HG02610 (cell line): Measurements from ENCODE around the gene ICA1L.
"Not testable (repeated sequence)": the region's sequence is repeated elsewhere in the genome, so short reads cannot be mapped to it uniquely, and the experiment has no call there.

Experiments
- ATAC-seq: cut with Tn5 transposase; IDR thresholded peaks from one replicate; pipeline ENCODE4 v1.9.1; 2021; ENCODE audit warnings: mild to moderate bottlenecking, moderate library complexity; ENCODE audit not compliant: unreplicated experiment

Gene ICA1L

GRCh38 chr2:202847693-202848524 lies 23.7 kb downstream of the ICA1L start:
- no peak for ATAC-seq

DNA sequence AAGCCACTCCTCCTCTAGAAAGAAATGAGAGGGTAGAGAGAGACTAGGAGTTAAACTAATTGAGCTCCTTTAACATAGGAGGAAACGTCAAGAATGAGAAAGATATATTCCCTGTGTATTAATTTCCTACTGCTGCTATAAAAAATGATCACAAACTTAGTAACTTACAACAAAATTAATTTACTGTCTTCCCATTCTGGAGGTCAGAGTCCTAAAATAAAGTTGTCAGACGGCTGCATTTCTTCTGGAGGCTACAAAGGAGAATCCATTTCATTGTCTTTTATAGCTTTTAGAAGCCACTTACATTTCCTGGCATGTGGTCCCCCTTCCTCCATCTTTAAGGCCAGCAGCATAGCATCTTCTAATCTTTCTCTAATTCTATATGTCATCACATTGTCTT lies 26.9 kb downstream of the ICA1L start:
- no peak for ATAC-seq

DNA sequence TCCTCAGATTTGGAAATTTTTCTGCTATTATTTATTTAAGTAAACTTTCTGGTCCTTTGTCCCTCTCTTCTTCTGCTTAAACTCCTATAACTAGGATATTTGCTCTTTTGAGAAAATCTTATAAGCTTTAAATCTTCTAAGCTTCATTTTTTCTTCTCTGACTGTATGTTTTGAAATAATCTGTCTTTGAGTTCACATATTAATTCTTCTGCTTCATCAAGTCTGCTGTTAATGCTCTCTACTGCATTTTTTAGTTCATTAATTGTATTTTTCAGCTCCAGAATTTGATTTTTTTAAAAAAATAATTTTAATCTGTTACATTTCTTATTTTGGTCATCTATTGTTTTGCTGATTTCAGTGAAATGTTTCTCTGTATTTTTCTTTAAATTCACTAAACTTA lies 28.9 kb downstream of the ICA1L start:
- ATAC-seq, result no peak

DNA sequence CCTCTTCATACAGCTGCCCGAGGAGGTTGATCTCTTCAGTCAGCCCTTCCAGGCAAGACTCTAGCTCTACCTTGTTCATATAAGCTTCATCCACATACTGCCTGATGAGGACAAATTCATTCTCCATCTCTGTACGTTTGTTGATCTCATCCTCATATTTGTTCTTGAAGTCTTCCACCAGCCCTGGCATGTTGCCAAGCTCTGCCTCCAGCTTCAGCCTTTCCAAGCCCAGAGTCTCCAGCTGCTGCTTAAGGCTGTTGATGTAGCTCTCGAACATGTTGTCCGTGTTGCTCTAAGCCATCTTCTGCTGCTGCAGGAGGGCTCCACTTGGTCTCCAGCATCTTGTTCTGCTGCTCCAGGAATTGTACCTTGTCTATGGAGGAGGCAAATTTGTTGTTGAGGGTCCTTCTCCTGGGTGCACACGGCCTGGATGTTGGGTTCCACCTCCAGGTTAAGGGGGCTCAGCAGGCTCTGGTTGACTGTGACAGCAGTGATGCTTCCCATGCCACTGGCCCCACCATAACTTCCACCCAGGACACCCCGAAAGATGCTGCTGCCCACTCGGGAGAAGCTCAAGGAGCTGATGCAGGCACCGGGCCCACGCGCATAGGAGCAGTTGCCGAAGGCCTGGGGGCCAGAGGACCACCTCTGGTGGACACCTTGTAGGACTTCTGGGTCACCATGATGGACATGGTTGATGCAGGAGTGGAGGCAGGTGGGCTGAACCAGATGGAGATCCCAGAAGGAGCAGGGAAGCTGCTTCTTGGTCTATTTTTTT lies 30.3 kb downstream of the ICA1L start:
- ATAC-seq, result no peak

DNA sequence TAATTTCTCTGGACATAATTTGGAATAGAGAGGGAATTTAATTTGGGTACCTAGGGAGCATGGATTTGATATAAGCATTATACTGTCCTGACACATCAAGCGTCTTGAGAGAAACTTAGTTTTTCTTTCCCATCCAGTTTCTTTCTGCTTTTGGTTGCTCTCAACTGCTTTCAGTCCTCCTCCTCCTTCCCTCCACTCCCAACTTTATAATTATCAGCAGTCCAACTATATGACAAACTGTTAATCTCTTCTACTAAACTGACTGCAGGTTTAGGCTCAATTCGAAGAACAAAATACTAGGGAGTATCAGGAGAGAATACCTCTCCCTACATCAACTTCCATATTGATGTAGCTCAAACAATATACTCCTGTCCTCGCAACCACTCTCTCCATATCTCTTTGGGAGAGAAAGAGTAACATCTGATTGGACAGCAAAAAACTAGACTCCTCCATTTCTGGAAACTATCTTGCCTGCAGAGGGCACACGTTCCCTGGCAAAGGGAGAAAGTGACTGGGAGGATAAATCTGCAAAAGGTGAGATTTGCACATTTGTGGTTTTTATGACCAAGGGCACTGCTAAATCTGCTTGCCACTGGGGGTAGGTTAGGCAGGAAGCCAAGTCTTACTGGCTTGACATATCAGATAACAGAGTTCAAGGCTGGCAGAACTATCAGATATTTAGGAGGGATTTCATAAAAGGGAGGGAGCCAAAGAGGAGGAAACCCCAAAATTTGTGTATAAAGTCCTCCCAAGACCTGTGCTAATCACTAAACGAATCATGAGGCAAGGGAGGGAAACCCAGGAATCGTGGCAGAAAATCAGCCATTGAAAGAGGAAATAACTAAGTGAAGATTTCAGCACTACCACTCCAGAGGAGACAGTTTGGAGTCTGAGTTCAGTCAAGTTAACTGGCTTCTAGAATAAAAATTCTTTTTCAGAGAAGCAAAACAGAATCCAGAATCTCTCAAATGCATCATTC lies 40.0 kb downstream of the ICA1L start:
- no peak for ATAC-seq

DNA sequence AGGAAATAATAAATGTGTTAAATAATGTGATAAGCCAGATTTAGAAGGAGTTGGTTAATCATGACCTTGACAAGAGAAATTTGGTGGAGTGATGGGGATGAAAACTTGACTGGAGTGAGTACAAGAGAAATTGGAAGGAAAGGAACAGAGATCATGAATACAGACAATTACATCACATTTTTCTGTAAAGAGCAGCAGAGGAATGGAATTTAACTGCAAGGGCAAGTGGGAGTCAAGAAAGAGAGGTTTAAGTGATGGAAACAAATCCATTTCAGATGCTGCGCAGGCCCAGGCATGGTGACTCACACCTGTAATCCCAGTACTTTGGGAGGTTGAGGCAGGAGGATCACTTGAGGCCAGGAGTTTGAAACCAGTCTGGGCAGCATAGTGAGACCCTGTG lies 46.7 kb downstream of the ICA1L start:
- no peak for ATAC-seq

GRCh38 chr2:202822411-202822810 lies 49.2 kb downstream of the ICA1L start:
- no peak for ATAC-seq

- no peak for ATAC-seq
Observed at GRCh38 chr2:202821206-202822160, 50.1 kb downstream of the ICA1L start.

DNA sequence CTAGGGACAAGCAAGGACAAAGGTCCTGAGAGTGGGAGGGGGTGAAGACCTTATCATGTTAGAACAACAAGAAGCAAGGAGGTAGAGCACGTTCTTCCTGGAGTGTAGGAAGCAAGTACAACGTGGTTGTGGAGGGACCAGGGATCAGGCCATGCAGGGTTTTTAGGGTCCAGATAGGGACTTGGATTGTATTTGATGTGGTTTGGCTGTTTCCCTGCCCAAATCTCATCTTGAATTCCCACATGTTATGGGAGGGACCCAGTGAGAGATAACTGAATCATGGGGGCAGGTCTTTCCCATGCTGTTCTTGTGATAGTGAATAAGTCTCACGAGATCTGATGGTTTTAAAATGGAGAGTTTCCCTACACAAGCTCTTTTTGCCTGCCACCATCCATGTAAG lies 53.2 kb downstream of the ICA1L start:
- no peak for ATAC-seq

GRCh38 chr2:202817771-202818170 lies 53.8 kb downstream of the ICA1L start:
- ATAC-seq, result no peak

DNA sequence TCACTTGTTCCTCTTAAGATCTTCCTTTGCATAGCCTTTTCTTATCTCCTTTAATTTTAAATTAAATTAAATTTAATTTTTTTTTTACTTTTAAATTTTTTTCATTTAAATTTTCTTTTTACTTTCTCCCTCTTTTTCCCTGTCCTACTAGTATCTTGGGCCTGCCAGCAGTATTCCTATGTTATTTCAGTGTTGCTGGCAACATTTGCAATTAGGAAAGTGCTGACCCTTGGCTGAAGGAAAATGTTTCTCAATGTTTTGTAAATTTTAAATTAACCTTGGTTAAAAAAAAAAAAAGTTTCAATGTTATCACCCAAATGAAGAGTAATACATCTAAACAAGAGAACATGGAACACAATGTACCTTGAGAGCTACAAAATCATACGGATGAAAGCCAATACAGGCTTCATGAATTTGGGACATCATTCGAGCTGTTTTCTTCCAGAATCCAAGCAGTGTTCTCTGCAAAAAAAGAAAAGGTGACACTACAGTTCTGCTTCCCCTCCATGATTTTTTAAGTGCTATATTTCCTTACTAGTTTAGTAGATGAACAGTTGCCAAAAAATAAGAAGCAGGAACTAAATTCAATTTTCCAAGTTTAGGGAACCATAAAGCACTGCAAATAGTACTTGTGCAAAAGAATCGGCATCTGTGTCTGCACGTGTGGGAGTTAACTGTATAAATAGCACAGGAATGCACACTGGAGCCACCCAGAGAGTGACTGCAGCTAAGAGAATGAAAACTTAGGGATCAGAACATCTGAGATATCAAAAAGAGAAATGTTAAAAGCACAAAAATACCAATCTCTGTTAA lies 55.8 kb downstream of the ICA1L start:
- ATAC-seq, result no peak

DNA sequence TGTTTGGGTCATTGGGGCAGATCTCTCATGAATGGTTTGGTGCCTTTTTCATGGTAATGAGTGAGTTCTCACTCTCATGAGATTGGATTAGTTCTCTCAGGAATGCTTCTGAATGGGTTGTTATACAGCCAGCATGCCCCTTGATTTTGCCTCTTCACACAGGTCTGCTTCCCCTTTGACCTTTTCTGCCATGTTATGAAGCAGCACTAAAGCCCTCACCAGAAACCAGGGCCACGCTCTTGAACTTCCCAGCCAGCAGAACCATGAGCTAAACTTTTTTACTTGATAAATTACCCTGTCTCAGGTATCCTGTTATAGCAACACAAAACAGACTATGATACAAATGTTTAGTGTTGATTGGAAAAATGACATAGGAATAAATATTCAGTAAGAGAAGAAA lies 57.3 kb downstream of the ICA1L start:
- no peak for ATAC-seq

GRCh38 chr2:202813387-202813786 lies 58.2 kb downstream of the ICA1L start:
- ATAC-seq, result no peak

- no peak for ATAC-seq
Observed at GRCh38 chr2:202808754-202809153, 62.8 kb downstream of the ICA1L start.

DNA sequence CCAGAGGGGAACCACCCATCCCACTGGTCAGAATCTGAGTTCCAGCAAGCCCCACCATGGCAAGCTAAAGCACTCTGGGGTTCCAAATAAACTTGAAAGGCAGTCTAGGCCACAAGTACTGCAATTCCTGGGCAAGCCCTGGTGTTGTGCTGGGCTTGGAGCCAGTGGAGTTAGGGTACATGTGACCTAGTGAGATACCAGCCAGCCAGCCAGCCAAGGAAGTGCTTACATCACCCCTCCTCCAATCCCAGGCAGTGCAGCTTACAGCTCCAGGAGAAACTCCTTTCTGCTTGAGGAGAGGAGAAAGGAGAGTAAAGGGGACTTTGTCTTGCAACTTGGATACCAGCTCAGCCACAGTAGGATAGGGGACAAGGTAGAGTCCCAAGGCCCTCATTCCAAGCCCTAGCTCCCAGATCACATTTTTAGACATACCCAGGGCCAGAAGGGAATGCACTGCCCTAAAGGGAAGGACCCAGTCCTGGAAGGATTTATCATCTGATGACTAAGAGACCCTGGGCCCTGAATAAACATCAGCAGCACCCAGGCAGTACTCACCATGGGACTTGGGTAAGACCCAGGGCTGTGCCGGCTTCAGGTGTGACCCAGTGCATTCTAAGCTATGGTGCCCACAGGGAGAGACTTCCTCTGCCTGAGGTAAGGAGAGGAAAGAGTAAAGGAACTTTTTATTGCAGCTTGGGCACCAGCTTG lies 64.0 kb downstream of the ICA1L start:
- ATAC-seq, result not testable (repeated sequence)

- not testable (repeated sequence) for ATAC-seq
Observed at GRCh38 chr2:202805911-202806310, 65.7 kb downstream of the ICA1L start.

- no peak for ATAC-seq
Observed at GRCh38 chr2:202797944-202798343, 73.6 kb downstream of the ICA1L start.

- ATAC-seq, result no peak
Observed at GRCh38 chr2:202790676-202791075, 80.9 kb downstream of the ICA1L start.
